HEK293T (cell line): ENCODE data around the gene ATG16L2.

Experiments
- BHLHE40 ChIP-seq: fragments of 450-650 bp; IDR thresholded peaks from 2 replicates; pipeline ENCODE4 v1.6.1; 2016; ENCODE audit warnings: mild to moderate bottlenecking, moderate library complexity, borderline replicate concordance
- FOXA1 ChIP-seq: fragments of 450-650 bp; IDR thresholded peaks from 2 replicates; pipeline ENCODE4 v1.6.1; 2016; ENCODE audit warnings: mild to moderate bottlenecking
- FOXK2 ChIP-seq: fragments of 450-650 bp; IDR thresholded peaks from 2 replicates; pipeline ENCODE4 v1.6.1; 2016; ENCODE audit warnings: mild to moderate bottlenecking
- L3MBTL2 ChIP-seq: fragments of 450-650 bp; conservative IDR thresholded peaks from 2 replicates; pipeline ENCODE4 v1.6.1; 2016; ENCODE audit warnings: mild to moderate bottlenecking
- SP1 ChIP-seq: fragments of 450-650 bp; IDR thresholded peaks from 2 replicates; pipeline ENCODE4 v1.6.1; 2017
- TARDBP ChIP-seq: fragments of 450-650 bp; IDR thresholded peaks from 2 replicates; pipeline ENCODE4 v1.6.1; 2016
- ZNF384 ChIP-seq: fragments of 450-650 bp; IDR thresholded peaks from 2 replicates; pipeline ENCODE4 v1.6.1; 2016

GRCh38 chr11:72802822-72803221, 11.4 kb upstream of the ATG16L2 start:
- TF ChIP-seq L3MBTL2 = no peak
- TF ChIP-seq SP1 = no peak
- no peak for TF ChIP-seq ZNF384
- no peak for TF ChIP-seq TARDBP
- TF ChIP-seq BHLHE40 = no peak
- TF ChIP-seq FOXA1 = no peak
- TF ChIP-seq FOXK2 = no peak
